WTC11 (cell line): Measurements from ENCODE around the gene RAB25. TPM values are rescaled to one million over a fixed set of nuclear protein-coding genes. Genes with fewer than 3 reads are reported as not detected.
A peak's percentile ranks its signal among the peaks of the same experiment; 100 is the strongest.

ENCODE experiments used
- ATAC-seq: fragments of 200-7000 bp; cut with Tn5 transposase; 2 replicates; pipeline ENCODE4 v1.10.0; 2021; ENCODE audit warnings: mild to moderate bottlenecking, moderate library complexity
- CTCF ChIA-PET: fragments of 300-600 bp; sonication (Branson Sonifier 250); formaldehyde crosslinking; loops from one replicate; lab custom pipeline; 2021; ENCODE audit warnings: antibody characterized with exemption; lab: Charles Lee
- POLR2A ChIA-PET: fragments of 350-600 bp; sonication (Branson Sonifier 250); formaldehyde crosslinking; loops from one replicate; lab custom pipeline; 2021; ENCODE audit warnings: antibody characterized with exemption; lab: Charles Lee
- DNase-seq: peaks from one replicate; pipeline ENCODE4 v3.0.0; 2021; ENCODE audit warnings: low spot score
- H3K27ac Mint-ChIP-seq: 2 replicates; pipeline ENCODE4 v1.8.0; 2021; ENCODE audit warnings: mixed read lengths
- H3K27me3 Mint-ChIP-seq: 2 replicates; pipeline ENCODE4 v1.8.0; 2021; ENCODE audit warnings: low read depth, mild to moderate bottlenecking, moderate library complexity, mixed read lengths
- H3K36me3 Mint-ChIP-seq: 2 replicates; pipeline ENCODE4 v1.8.0; 2021; ENCODE audit warnings: mixed read lengths
- H3K4me1 Mint-ChIP-seq: 2 replicates; pipeline ENCODE4 v1.8.0; 2022; ENCODE audit warnings: mixed read lengths
- H3K4me3 Mint-ChIP-seq: 2 replicates; pipeline ENCODE4 v1.8.0; 2021; ENCODE audit warnings: mild to moderate bottlenecking, moderate library complexity, mixed read lengths
- H3K9me3 Mint-ChIP-seq: 2 replicates; pipeline ENCODE4 v1.8.0; 2021; ENCODE audit warnings: mixed read lengths
- ATF6 ChIP-seq: sonication (generic); formaldehyde crosslinking; IDR thresholded peaks from 2 replicates; pipeline ENCODE4 v1.8.1; 2023; ENCODE audit warnings: mild to moderate bottlenecking, missing genetic modification reagents
- CBFB ChIP-seq: sonication (generic); formaldehyde crosslinking; IDR thresholded peaks from 2 replicates; pipeline ENCODE4 v1.8.1; 2022; ENCODE audit warnings: mild to moderate bottlenecking, low read depth, missing genetic modification reagents
- CTCF ChIP-seq: fragments of 200-600 bp; IDR thresholded peaks from 2 replicates; pipeline ENCODE4 v1.8.0; 2022; ENCODE audit warnings: antibody characterized with exemption
- EMX1 ChIP-seq: fragments of 250-450 bp; sonication (Bioruptor Pico); IDR thresholded peaks from 2 replicates; pipeline ENCODE4 v1.8.0; 2021; ENCODE audit warnings: mild to moderate bottlenecking
- FOXJ3 ChIP-seq: sonication (generic); formaldehyde crosslinking; IDR thresholded peaks from 2 replicates; pipeline ENCODE4 v1.9.0; 2021; ENCODE audit warnings: missing genetic modification reagents, mild to moderate bottlenecking, borderline replicate concordance
- GABPB1 ChIP-seq: sonication (generic); formaldehyde crosslinking; IDR thresholded peaks from 2 replicates; pipeline ENCODE4 v1.8.1; 2023; ENCODE audit warnings: mild to moderate bottlenecking, missing genetic modification reagents
- GTF2I ChIP-seq: fragments of 250-450 bp; sonication (Bioruptor Pico); conservative IDR thresholded peaks from 2 replicates; pipeline ENCODE4 v1.4.0; 2021; ENCODE audit warnings: mild to moderate bottlenecking
- HMGXB4 ChIP-seq: sonication (generic); formaldehyde crosslinking; IDR thresholded peaks from 2 replicates; pipeline ENCODE4 v1.8.1; 2023; ENCODE audit warnings: mild to moderate bottlenecking, moderate library complexity, missing genetic modification reagents
- MLX ChIP-seq: sonication (generic); formaldehyde crosslinking; IDR thresholded peaks from 2 replicates; pipeline ENCODE4 v1.8.1; 2023; ENCODE audit warnings: mild to moderate bottlenecking, missing genetic modification reagents, moderate library complexity
- MXD4 ChIP-seq: fragments of 250-450 bp; sonication (Bioruptor Pico); IDR thresholded peaks from 2 replicates; pipeline ENCODE4 v1.8.0; 2021; ENCODE audit warnings: mild to moderate bottlenecking, moderate library complexity, borderline replicate concordance
- SMAD4 ChIP-seq: sonication (generic); formaldehyde crosslinking; IDR thresholded peaks from 2 replicates; pipeline ENCODE4 v1.8.0; 2022; ENCODE audit warnings: mild to moderate bottlenecking, missing genetic modification reagents
- STAT6 ChIP-seq: sonication (generic); formaldehyde crosslinking; conservative IDR thresholded peaks from 2 replicates; pipeline ENCODE4 v1.8.1; 2023; ENCODE audit warnings: mild to moderate bottlenecking, low read depth, missing genetic modification reagents, moderate library complexity
- USF1 ChIP-seq: sonication (generic); formaldehyde crosslinking; IDR thresholded peaks from 2 replicates; pipeline ENCODE4 v1.8.0; 2022; ENCODE audit warnings: mild to moderate bottlenecking, missing genetic modification reagents
- ZNF396 ChIP-seq: fragments of 250-450 bp; sonication (Bioruptor Pico); IDR thresholded peaks from 2 replicates; pipeline ENCODE4 v1.8.0; 2021; ENCODE audit warnings: mild to moderate bottlenecking, moderate library complexity, borderline replicate concordance
- ZNF423 ChIP-seq: fragments of 250-450 bp; sonication (Bioruptor Pico); IDR thresholded peaks from 2 replicates; pipeline ENCODE4 v2.1.2; 2022; ENCODE audit warnings: mild to moderate bottlenecking, moderate library complexity
- ZSCAN18 ChIP-seq: fragments of 250-450 bp; sonication (Bioruptor Pico); IDR thresholded peaks from 2 replicates; pipeline ENCODE4 v2.1.2; 2022; ENCODE audit warnings: mild to moderate bottlenecking, moderate library complexity
- total RNA-seq: library from RNA; stranded (reverse); gene quantifications from 3 replicates; pipeline ENCODE4 v1.2.3, GENCODE V29; 2021

The RAB25 gene
- total RNA-seq, 1 experiment from 2014 or later: 61.9 TPM

- Mint-ChIP-seq H3K27ac (peak overlapping the region; percentile 32), H3K9me3 (no peaks in the 10 kb centered on the region)
- POLR2A ChIA-PET: interaction anchor here (0.7 to 1.2 kb wide), 3 partner anchors 9 to 41 kb away, joined by 3 to 5 read pairs (median 3); no protein-coding TSS in a partner anchor
Measured at GRCh38 chr1:156095906-156096508, 35.0 kb downstream of the RAB25 start.

GRCh38 chr1:156096640-156097391, 35.9 kb downstream of the RAB25 start:
- peak; percentile 94 for ATAC-seq
- TF ChIP-seq GABPB1 (CRISPR knock-in tag): no peak
- no peak for TF ChIP-seq EMX1 (CRISPR knock-in tag)
- peak; percentile 90 for TF ChIP-seq CTCF
- TF ChIP-seq STAT6 (CRISPR knock-in tag): no peak
- no peak for TF ChIP-seq ZNF396 (CRISPR knock-in tag)
- no peak for TF ChIP-seq CBFB (CRISPR knock-in tag)
- no peak for TF ChIP-seq USF1 (CRISPR knock-in tag)
- no peak for TF ChIP-seq GTF2I (CRISPR knock-in tag)
- peak; percentile 36; the same call in 1 of the 2 replicates for TF ChIP-seq MLX
- no peak for TF ChIP-seq MXD4 (CRISPR knock-in tag)
- no peak for TF ChIP-seq FOXJ3 (CRISPR knock-in tag)
- TF ChIP-seq HMGXB4 (CRISPR knock-in tag): 0 out of 2 replicates have a peak, but pooled peaks have one; percentile 38
- ChIA-PET CTCF (interaction anchor here (0.5 to 29.6 kb wide), 28 partner anchors 8 to 186 kb away, joined by 3 to 1176 read pairs (median 4); partner anchors contain the start of genes ARHGEF2, LMNA, MEX3A and PAQR6), POLR2A (interaction anchor here (0.7 to 1.2 kb wide), 4 partner anchors 8 to 33 kb away, joined by 3 to 6 read pairs (median 4); no protein-coding TSS in a partner anchor)
- peaks cover 8% of the 10 kb centered on the region for H3K36me3 Mint-ChIP-seq
- H3K27me3 Mint-ChIP-seq: no peaks in the 10 kb centered on the region
- H3K27ac Mint-ChIP-seq: no peak overlapping the region
- H3K9me3 Mint-ChIP-seq: no peaks in the 10 kb centered on the region
- H3K4me3 Mint-ChIP-seq: no peak overlapping the region
- H3K4me1 Mint-ChIP-seq: peaks cover 20% of the 10 kb centered on the region
- peak; percentile 92 for DNase-seq

More at GRCh38 chr1:156095906-156096508, 35.0 kb downstream of the RAB25 start:
- Mint-ChIP-seq H3K4me3 (no peak overlapping the region), H3K27me3 (no peaks in the 10 kb centered on the region), H3K4me1 (peaks cover 18% of the 10 kb centered on the region), H3K36me3 (peaks cover 8% of the 10 kb centered on the region)
- TF ChIP-seq SMAD4 (no peak), ZNF423 (CRISPR knock-in tag) (no peak), ZSCAN18 (CRISPR knock-in tag) (no peak), ATF6 (CRISPR knock-in tag) (no peak)
- DNase-seq (no peak), ATAC-seq (peak; percentile 57)
- CTCF ChIA-PET: interaction anchor here (0.8 to 29.6 kb wide), 19 partner anchors 8 to 187 kb away, joined by 3 to 1176 read pairs (median 5); partner anchors contain the start of genes ARHGEF2, LMNA, MEX3A and PAQR6
